Stimulated activated CD8-positive, alpha-beta memory T cell treated with anti-CD3 and anti-CD28 coated beads, Interleukin-2, amount 100 ng/mL, for 48 hours (primary cell): ENCODE data around the gene ADGRD2.

Experiments used
- DNase-seq, 2 donors: peaks; one replicate each; pipeline ENCODE4 v3.0.0-alpha.2; 2020; ENCODE audit warnings: low read depth in 2 of 2

Gene ADGRD2

GRCh38 chr9:124479947-124480620, 29.8 kb downstream of the ADGRD2 start:
- DNase-seq = no peak

GRCh38 chr9:124480621-124480981, 30.4 kb downstream of the ADGRD2 start:
- no peak for DNase-seq

GRCh38 chr9:124481115-124481514, 30.9 kb downstream of the ADGRD2 start:
- DNase-seq = no peak

DNA sequence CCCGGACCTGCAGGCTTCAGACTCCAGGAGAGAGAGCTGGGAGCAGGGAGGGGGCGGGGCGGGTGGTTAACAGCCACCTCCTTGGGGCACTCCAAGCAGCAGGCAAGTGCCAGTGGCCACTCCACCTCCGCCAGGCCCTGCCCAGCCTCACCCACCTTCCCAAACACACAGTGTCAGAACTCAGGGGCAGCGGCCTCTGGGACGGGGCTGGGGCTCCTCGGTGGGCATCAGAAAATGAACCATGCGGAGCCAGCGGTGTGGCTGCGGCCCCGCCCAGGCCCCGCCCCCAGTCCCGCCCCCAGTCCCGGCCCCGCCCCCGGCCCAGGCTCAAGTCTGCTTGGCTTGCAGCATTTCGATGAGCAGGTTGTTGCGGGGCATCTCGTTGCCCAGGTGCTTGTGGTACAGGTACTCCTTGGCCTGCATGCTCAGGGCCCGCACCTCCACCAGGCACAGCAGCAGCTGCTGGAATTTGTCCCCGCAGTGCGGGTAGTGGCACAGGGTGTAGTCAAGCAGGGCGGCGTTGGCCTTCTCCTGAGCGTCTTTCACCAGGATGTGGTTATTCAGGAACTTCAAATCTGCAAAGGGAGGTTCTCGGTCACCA, 32.3 kb downstream of the ADGRD2 start:
- DNase-seq = no peak

GRCh38 chr9:124483481-124483880, 33.2 kb downstream of the ADGRD2 start:
- DNase-seq = no peak

- no peak for DNase-seq
These were observed 35.0 kb downstream of the ADGRD2 start for GRCh38 chr9:124485201-124485600.

GRCh38 chr9:124485936-124486335, 35.7 kb downstream of the ADGRD2 start:
- no peak for DNase-seq

GRCh38 chr9:124486778-124487259, 36.6 kb downstream of the ADGRD2 start:
- no peak for DNase-seq

- DNase-seq = no peak
These were observed 37.3 kb downstream of the ADGRD2 start for GRCh38 chr9:124487260-124488182.

- DNase-seq = no peak
These were observed 38.5 kb downstream of the ADGRD2 start for GRCh38 chr9:124488641-124489210.

- DNase-seq = no peak
These were observed 39.0 kb downstream of the ADGRD2 start for GRCh38 chr9:124489222-124489621.

DNA sequence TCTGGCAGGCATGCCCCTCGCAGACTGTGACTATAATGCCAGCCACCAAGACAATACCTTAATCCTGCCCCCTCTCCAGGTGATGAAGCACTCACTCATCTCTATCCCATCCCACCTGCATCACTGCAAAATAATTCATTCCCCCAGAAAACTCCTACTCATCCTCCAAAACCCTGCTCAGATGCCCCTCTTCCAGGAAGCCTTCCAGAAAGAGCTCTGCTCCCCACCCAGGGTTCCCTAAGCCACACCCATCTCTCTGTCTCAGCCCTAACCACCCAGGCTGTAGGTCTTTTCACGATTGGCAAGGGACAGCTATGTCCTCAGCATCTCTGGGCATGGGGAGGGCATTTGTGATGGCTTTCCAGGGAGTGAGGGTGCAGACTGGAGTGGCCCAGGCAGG, 39.8 kb downstream of the ADGRD2 start:
- DNase-seq = no peak

DNA sequence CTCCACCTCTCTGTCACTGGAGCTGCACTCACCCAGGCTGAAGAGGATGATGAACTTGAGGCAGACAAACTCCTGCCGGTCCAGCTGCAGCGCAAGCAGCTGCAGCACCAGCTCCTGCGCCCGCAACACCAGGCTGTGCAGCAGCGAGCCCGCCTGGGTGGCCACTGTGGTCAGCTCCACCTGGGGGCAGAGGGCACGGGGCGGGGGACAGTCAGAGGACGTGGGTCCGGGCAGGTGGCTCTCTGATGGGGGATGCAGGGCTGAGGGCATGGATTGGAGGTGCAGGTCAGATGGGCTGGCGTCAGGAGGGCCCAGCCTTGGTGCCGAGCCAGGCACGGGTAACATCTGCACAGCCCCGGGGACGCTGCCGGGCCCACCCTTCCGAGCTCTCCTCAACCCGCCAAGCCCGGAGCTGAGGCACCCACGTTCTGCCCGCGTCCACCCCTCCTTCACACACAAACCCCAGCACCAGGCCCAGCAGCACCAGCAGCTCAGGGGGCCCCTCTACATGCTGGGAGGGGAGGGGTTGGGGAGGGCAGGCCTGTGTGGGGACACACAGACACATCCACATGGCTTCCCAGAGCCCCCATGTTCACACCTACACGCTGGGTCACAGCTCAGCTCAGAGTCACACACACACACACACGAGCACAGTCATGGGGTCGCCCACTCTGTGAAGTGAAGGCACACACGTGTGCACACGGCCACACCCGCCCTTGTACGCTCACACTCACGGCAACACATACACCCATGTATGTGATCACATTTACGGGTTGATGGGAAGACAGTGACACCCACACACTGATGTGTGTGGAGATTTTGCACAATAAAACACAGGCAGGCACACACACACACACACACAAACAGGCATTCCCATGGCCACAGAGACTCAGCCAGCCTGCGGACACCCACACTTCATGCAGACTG, 41.1 kb downstream of the ADGRD2 start:
- no peak for DNase-seq

DNA sequence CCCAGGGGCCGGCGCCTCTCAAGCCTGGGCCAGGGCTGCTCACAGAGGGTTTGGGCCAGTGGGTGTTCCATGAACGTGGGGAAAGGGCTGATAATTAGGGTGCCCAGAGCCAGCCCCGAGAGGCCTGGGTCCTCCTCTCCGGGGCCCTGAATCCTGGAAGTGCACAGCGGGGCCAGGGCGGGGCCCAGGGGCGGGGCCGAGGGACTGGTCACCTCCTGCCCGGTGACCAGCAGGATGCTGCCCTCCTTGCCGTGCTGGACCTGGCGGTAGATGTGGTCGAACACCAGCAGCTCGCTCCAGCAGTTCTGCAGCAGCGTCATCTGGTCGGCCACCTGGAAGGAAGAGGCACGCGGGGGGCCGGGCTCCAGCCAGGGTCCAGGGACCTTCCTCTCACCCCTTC, 42.6 kb downstream of the ADGRD2 start:
- DNase-seq = no peak

DNA sequence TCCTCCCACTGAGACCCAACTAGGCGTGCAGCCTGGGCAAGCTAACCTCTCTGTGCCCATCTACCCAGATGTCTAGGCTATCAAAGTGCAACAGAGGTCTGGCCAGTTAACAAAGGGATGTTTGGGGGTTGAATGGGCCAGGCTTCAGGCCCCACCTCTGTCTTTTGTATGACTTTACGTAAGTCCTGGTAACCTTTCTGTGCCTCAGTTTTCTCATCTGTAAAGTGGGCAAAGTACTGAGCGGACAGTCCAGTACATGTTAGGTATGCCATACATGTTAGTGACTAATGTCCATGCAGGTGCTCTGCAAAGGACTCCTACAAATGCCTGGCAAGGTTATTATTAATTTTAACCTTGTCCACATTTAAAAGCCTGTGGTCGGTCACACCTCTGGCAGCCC, 43.0 kb downstream of the ADGRD2 start:
- no peak for DNase-seq

DNA sequence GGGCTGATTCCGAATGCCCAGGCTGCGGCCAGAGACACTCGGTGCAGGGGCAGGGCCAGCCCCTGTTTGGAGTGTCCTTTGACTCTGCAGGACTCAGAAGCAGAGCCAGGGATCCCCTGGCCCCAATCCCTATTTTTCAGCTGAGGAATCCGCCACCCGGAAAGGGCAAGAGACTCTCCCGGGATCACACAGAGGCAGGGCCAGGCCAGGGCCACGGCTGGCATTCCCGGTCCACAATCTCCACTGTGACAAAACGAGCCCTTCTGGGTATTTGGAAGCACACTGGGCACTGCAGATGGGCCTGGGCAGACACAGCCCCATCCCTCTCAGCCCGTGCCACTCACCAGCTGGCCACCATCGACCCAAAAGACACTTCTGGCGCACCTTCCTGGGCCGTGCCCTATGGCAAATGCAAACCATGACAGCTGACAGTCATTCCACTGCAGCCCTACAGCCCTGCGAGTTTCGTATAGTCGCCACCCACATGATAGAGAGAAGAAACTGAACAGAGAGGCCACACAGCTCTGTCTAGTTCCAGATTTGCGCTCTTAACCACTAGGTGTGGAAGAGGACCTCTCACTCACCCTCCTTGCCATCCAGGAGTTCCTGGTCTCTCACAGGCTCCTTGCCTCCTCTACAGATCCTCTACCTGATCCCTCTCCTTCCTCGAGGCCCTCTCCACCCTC, 43.7 kb downstream of the ADGRD2 start:
- DNase-seq = no peak

DNA sequence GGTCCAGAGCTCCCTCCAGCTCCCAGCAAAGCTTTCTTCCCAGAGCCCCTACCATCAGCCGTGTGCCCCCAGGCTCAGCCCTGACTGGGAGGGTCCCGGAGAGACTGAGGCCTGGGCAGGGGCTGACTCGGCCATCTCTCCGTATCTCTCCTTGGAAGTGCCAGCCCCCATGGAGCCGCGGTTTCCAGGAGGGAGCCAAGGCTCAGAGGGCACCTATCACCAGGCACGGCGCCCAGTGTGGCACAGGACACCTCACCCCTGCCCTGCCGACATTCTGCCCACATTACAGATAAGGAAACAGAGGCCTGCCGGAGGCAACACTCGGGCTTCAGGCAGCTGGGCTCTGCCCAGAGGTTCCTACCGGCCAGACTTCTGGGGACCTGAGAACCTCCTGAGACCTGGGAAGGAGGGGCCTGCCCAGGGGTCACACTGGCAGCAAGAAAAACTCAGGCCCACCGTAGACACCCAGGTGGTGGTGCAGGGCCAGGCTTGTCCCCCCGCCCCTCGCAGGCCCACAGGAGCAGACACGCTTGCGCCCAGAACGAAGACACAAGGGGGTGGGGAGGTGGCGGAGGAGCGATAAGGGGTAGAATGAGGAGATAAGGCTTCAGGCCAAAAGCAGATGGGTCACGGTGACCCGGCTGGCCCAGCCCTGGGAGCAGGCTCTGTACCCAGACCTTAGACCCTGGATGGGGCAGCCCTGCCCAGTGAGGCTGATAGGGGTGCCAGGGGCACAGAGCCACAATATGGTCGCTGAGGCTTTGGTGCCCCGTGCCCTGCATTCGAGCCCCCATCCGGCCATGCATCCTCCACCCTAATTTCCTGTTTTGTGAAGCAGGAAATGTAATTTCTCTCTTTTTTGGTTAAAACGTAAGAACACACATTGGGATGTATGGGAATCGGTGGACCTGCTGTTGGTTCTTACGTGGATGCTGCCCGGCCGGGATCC, 45.1 kb downstream of the ADGRD2 start:
- no peak for DNase-seq

GRCh38 chr9:124496075-124496449, 45.8 kb downstream of the ADGRD2 start:
- DNase-seq = no peak

- DNase-seq = no peak
These were observed 46.2 kb downstream of the ADGRD2 start for GRCh38 chr9:124496463-124496862.

GRCh38 chr9:124497441-124497840, 47.2 kb downstream of the ADGRD2 start:
- DNase-seq = no peak
